HS-27A (cell line): Measurements from ENCODE around the gene KIAA0930.
"Not testable (repeated sequence)": the region's sequence is repeated elsewhere in the genome, so short reads cannot be mapped to it uniquely, and the experiment has no call there.

ENCODE experiments used
- DNase-seq: peaks from one replicate; pipeline ENCODE4 v3.0.0-alpha.2; 2012; ENCODE audit warnings: low read depth, missing footprints

KIAA0930 gene

GRCh38 chr22:45200860-45201511 is 39.7 kb downstream of the KIAA0930 start:
- DNase-seq, result no peak

GRCh38 chr22:45200230-45200629 is 40.5 kb downstream of the KIAA0930 start:
- no peak for DNase-seq

- DNase-seq, result no peak
These were observed 41.0 kb downstream of the KIAA0930 start for GRCh38 chr22:45199723-45200122.

GRCh38 chr22:45198463-45198795 is 42.3 kb downstream of the KIAA0930 start:
- DNase-seq, result no peak

- DNase-seq, result no peak
These were observed 42.9 kb downstream of the KIAA0930 start for GRCh38 chr22:45197606-45198462.

GRCh38 chr22:45196926-45197605 is 43.6 kb downstream of the KIAA0930 start:
- DNase-seq, result no peak

- no peak for DNase-seq
These were observed 44.4 kb downstream of the KIAA0930 start for GRCh38 chr22:45196308-45196707.

- no peak for DNase-seq
These were observed 45.1 kb downstream of the KIAA0930 start for GRCh38 chr22:45195616-45196015.

- no peak for DNase-seq
These were observed 46.0 kb downstream of the KIAA0930 start for GRCh38 chr22:45194686-45195085.

- no peak for DNase-seq
These were observed 48.0 kb downstream of the KIAA0930 start for GRCh38 chr22:45192701-45193187.

- DNase-seq, result not testable (repeated sequence)
These were observed 48.9 kb downstream of the KIAA0930 start for GRCh38 chr22:45191746-45192145.

- no peak for DNase-seq
These were observed 50.4 kb downstream of the KIAA0930 start for GRCh38 chr22:45190202-45190872.

GRCh38 chr22:45188779-45189178 is 51.9 kb downstream of the KIAA0930 start:
- DNase-seq, result no peak

GRCh38 chr22:45187891-45188290 is 52.8 kb downstream of the KIAA0930 start:
- no peak for DNase-seq

- DNase-seq, result no peak
These were observed 54.8 kb downstream of the KIAA0930 start for GRCh38 chr22:45185718-45186514.

GRCh38 chr22:45183974-45184373 is 56.7 kb downstream of the KIAA0930 start:
- no peak for DNase-seq

- DNase-seq, result no peak
These were observed 58.9 kb downstream of the KIAA0930 start for GRCh38 chr22:45181766-45182165.

- DNase-seq, result no peak
These were observed 59.5 kb downstream of the KIAA0930 start for GRCh38 chr22:45181240-45181639.

- no peak for DNase-seq
These were observed 60.5 kb downstream of the KIAA0930 start for GRCh38 chr22:45180146-45180679.

- DNase-seq, result no peak
These were observed 61.2 kb downstream of the KIAA0930 start for GRCh38 chr22:45179276-45180049.
